ENCODE measurements around the gene TLNRD1.

The TLNRD1 gene

GRCh38 chr15:80978685-80979329, 21.9 kb upstream of the TLNRD1 start:
- no peak for DNase-seq

- DNase-seq = no peak
These were observed 21.1 kb upstream of the TLNRD1 start for GRCh38 chr15:80979538-80980200.

- DNase-seq = no peak
These were observed 18.5 kb upstream of the TLNRD1 start for GRCh38 chr15:80982205-80982604.

GRCh38 chr15:80982839-80983238, 17.9 kb upstream of the TLNRD1 start:
- no peak for DNase-seq

GRCh38 chr15:80984856-80985255, 15.9 kb upstream of the TLNRD1 start:
- DNase-seq = no peak

GRCh38 chr15:80985981-80986380, 14.7 kb upstream of the TLNRD1 start:
- DNase-seq = no peak

- DNase-seq = no peak
These were observed 14.2 kb upstream of the TLNRD1 start for GRCh38 chr15:80986487-80986886.

GRCh38 chr15:80988148-80988796, 12.5 kb upstream of the TLNRD1 start:
- no peak for DNase-seq

GRCh38 chr15:80989081-80989517, 11.6 kb upstream of the TLNRD1 start:
- DNase-seq = no peak

- peak; percentile 94 for DNase-seq
These were observed 10.9 kb upstream of the TLNRD1 start, which contains the start of gene MESD for GRCh38 chr15:80989518-80990478. Gene MESD, minus strand, starts transcription at chr15:80989819. Its CDS starts 28 bp downstream, at chr15:80989791.

- DNase-seq = no peak
These were observed 9.8 kb upstream of the TLNRD1 start for GRCh38 chr15:80990955-80991354.

GRCh38 chr15:80991421-80991820, 9.3 kb upstream of the TLNRD1 start:
- no peak for DNase-seq

GRCh38 chr15:80992006-80992405, 8.7 kb upstream of the TLNRD1 start:
- no peak for DNase-seq

- no peak for DNase-seq
These were observed 8.3 kb upstream of the TLNRD1 start for GRCh38 chr15:80992441-80992840.

GRCh38 chr15:80996247-80996646, 4.5 kb upstream of the TLNRD1 start:
- DNase-seq = no peak

GRCh38 chr15:80997692-80998091, 3.0 kb upstream of the TLNRD1 start:
- DNase-seq = no peak

GRCh38 chr15:80998251-80998650, 2.5 kb upstream of the TLNRD1 start:
- no peak for DNase-seq

- peak; percentile 35 for DNase-seq
These were observed 1.1 kb upstream of the TLNRD1 start for GRCh38 chr15:80999623-81000036.

- no peak for DNase-seq
These were observed 539 bp upstream of the TLNRD1 start for GRCh38 chr15:81000144-81000623.

GRCh38 chr15:81001152-81002008, 657 bp downstream of the TLNRD1 start:
- DNase-seq = peak; percentile 45

GRCh38 chr15:81002009-81002330, 1.2 kb downstream of the TLNRD1 start:
- DNase-seq = no peak
